A549 (cell line): ENCODE data around the gene VMO1. TPM values are rescaled to one million over a fixed set of nuclear protein-coding genes. Genes with fewer than 3 reads are reported as not detected.

Source experiments
- ATAC-seq, 2 experiments: fragments of 200-7000 bp in 1 of 2; fragments of >200 bp in 1 of 2; cut with Nextera tagmentation in 1 of 2; cut with Tn5 transposase in 1 of 2; 3 replicates each; pipeline versions ENCODE4 v1.8.0 to v1.9.1; 2018 to 2020; ENCODE audit warnings: mild to moderate bottlenecking in 1 of 2, moderate library complexity in 1 of 2
- CTCF ChIA-PET: fragments of 300-600 bp; sonication (Branson Sonifier 250); formaldehyde crosslinking; extraction: SDS; loops from one replicate; lab custom pipeline; 2021; ENCODE audit warnings: antibody characterized with exemption, inconsistent platforms; lab: Yijun Ruan, JAX
- POLR2A ChIA-PET: fragments of 350-600 bp; formaldehyde crosslinking; extraction: SDS; loops from one replicate; lab custom pipeline; 2021; ENCODE audit warnings: antibody characterized with exemption, inconsistent platforms; lab: Yijun Ruan, JAX
- DNase-seq, 2 experiments: peaks; one replicate each; pipeline versions ENCODE4 v3.0.0 to v3.0.0-alpha.2; 2011 to 2016; ENCODE audit warnings: low read depth in 1 of 2, low spot score in 1 of 2
- FAIRE-seq: peaks from 2 replicates; lab custom pipeline; 2011; peaks lifted over from hg19 to GRCh38; lab: Jason Lieb, UNC
- H3K27ac ChIP-seq, 2 experiments: fragments of >200 bp; sonication (Bioruptor Twin); formaldehyde crosslinking; 3 replicates each; pipeline ENCODE4 v1.5.1; 2016 to 2017
- H3K4me1 ChIP-seq: fragments of >200 bp; sonication (Bioruptor Twin); formaldehyde crosslinking; 3 replicates; pipeline ENCODE4 v1.6.1; 2016
- H3K4me2 ChIP-seq: fragments of >200 bp; sonication (Bioruptor Twin); formaldehyde crosslinking; 3 replicates; pipeline ENCODE4 v1.6.1; 2016
- H3K4me3 ChIP-seq: fragments of >200 bp; sonication (Bioruptor Twin); formaldehyde crosslinking; 3 replicates; pipeline ENCODE4 v1.5.1; 2016
- H3K9me3 ChIP-seq: fragments of >200 bp; sonication (Bioruptor Twin); formaldehyde crosslinking; 3 replicates; pipeline ENCODE4 v1.6.1; 2016
- BHLHE40 ChIP-seq: IDR thresholded peaks from 2 replicates; pipeline ENCODE4 v1.6.1; 2012; ENCODE audit warnings: low read depth, low read length, inconsistent platforms
- CEBPB ChIP-seq, 2 experiments: fragments of >200 bp in 1 of 2; sonication (Bioruptor Twin) in 1 of 2; formaldehyde crosslinking in 1 of 2; IDR thresholded peaks; 2 replicates each; pipeline ENCODE4 v1.6.1; 2012 to 2016
- CHD2 ChIP-seq: fragments of 150-350 bp; IDR thresholded peaks from 2 replicates; pipeline ENCODE4 v1.6.1; 2014; ENCODE audit warnings: low read length; ENCODE audit not compliant: partially characterized antibody
- CHD4 ChIP-seq: fragments of 200-600 bp; sonication (generic); IDR thresholded peaks from 2 replicates; pipeline ENCODE4 v1.6.1; 2016; ENCODE audit warnings: antibody characterized with exemption, mild to moderate bottlenecking, borderline replicate concordance
- FOSL2 ChIP-seq, 2 experiments: fragments of 450-650 bp in 1 of 2; fragments of >200 bp in 1 of 2; sonication (Bioruptor Twin) in 1 of 2; formaldehyde crosslinking; IDR thresholded peaks; 2 replicates each; pipeline versions ENCODE4 v1.5.0 to v1.6.1; 2016 to 2020; ENCODE audit warnings: mild to moderate bottlenecking in 1 of 2, moderate library complexity in 1 of 2
- FOXS1 ChIP-seq: fragments of 250-450 bp; sonication (Bioruptor Pico); IDR thresholded peaks from 2 replicates; pipeline ENCODE4 v1.5.0; 2020; ENCODE audit warnings: mild to moderate bottlenecking, moderate library complexity
- GATA3 ChIP-seq: IDR thresholded peaks from 2 replicates; pipeline ENCODE4 v1.6.1; 2012; ENCODE audit warnings: borderline replicate concordance
- HOXA7 ChIP-seq: fragments of 250-450 bp; sonication (Bioruptor Pico); IDR thresholded peaks from 2 replicates; pipeline ENCODE4 v1.5.0; 2020; ENCODE audit warnings: mild to moderate bottlenecking, moderate library complexity
- JUN ChIP-seq, 2 experiments: fragments of >200 bp; sonication (Bioruptor Twin); formaldehyde crosslinking; IDR thresholded peaks; 2 replicates in 1 of 2; 3 replicates in 1 of 2; pipeline ENCODE4 v1.6.1; 2016 to 2017
- JUNB ChIP-seq: fragments of >200 bp; sonication (Bioruptor Twin); formaldehyde crosslinking; IDR thresholded peaks from 2 replicates; pipeline ENCODE4 v1.6.1; 2016
- KDM5A ChIP-seq: fragments of 200-600 bp; sonication (generic); IDR thresholded peaks from 2 replicates; pipeline ENCODE4 v1.6.1; 2016; ENCODE audit warnings: antibody characterized with exemption, mild to moderate bottlenecking
- MYC ChIP-seq: IDR thresholded peaks from 2 replicates; pipeline ENCODE4 v1.6.1; 2012; ENCODE audit warnings: mild to moderate bottlenecking, inconsistent platforms, low read length, improper control_type of control experiment, borderline replicate concordance
- NFE2L2 ChIP-seq: fragments of 150-350 bp; conservative IDR thresholded peaks from 2 replicates; pipeline ENCODE4 v1.6.1; 2014; ENCODE audit warnings: low read length
- NPAS2 ChIP-seq: fragments of 250-450 bp; sonication (Bioruptor Pico); IDR thresholded peaks from 2 replicates; pipeline ENCODE4 v1.8.0; 2022; ENCODE audit warnings: mild to moderate bottlenecking, moderate library complexity, borderline replicate concordance
- POLR2A ChIP-seq: IDR thresholded peaks from 2 replicates; pipeline ENCODE4 v1.6.1; 2012; ENCODE audit warnings: mild to moderate bottlenecking, low read length
- POLR2AphosphoS2 ChIP-seq: conservative IDR thresholded peaks from 2 replicates; pipeline ENCODE4 v1.6.1; 2012; ENCODE audit warnings: low read length, improper control_type of control experiment, inconsistent platforms
- RAD21 ChIP-seq, 2 experiments: fragments of >200 bp in 1 of 2; sonication (Bioruptor Twin) in 1 of 2; formaldehyde crosslinking in 1 of 2; IDR thresholded peaks in 1 of 2; conservative IDR thresholded peaks in 1 of 2; 2 replicates in 1 of 2; 3 replicates in 1 of 2; pipeline ENCODE4 v1.6.1; 2012 to 2018; ENCODE audit warnings: inconsistent platforms in 1 of 2
- RARB ChIP-seq: fragments of 250-450 bp; sonication (Bioruptor Pico); IDR thresholded peaks from 2 replicates; pipeline ENCODE4 v1.8.0; 2021; ENCODE audit warnings: mild to moderate bottlenecking, moderate library complexity
- RCOR1 ChIP-seq: fragments of 150-350 bp; IDR thresholded peaks from 2 replicates; pipeline ENCODE4 v1.6.1; 2014; ENCODE audit warnings: antibody characterized with exemption, low read length, low read depth
- RFX5 ChIP-seq: fragments of 450-650 bp; IDR thresholded peaks from 2 replicates; pipeline ENCODE4 v1.7.1; 2014; ENCODE audit warnings: antibody characterized with exemption, mild to moderate bottlenecking, moderate library complexity
- TP53 ChIP-seq: fragments of 250-450 bp; sonication (Bioruptor Pico); IDR thresholded peaks from 2 replicates; pipeline ENCODE4 v1.5.0; 2021; ENCODE audit warnings: mild to moderate bottlenecking, moderate library complexity
- ZFP36 ChIP-seq: fragments of 450-650 bp; IDR thresholded peaks from 2 replicates; pipeline ENCODE4 v1.6.1; 2014; ENCODE audit warnings: borderline replicate concordance; ENCODE audit not compliant: partially characterized antibody
- ZNF302 ChIP-seq: fragments of 250-450 bp; sonication (Bioruptor Pico); IDR thresholded peaks from 2 replicates; pipeline ENCODE4 v1.9.0; 2021; ENCODE audit warnings: inconsistent platforms, mild to moderate bottlenecking, moderate library complexity
- ZSCAN20 ChIP-seq: fragments of 250-450 bp; sonication (Bioruptor Pico); IDR thresholded peaks from 2 replicates; pipeline ENCODE4 v1.8.0; 2022; ENCODE audit warnings: mild to moderate bottlenecking, moderate library complexity
- WGBS: methylation state at CpG from one replicate; pipeline ENCODE4 v1.1.6; 2017; ENCODE audit errors: missing lambda C conversion rate; 5-methylcytosine and 5-hydroxymethylcytosine counted together
- polyA plus RNA-seq, 4 experiments: library from polyadenylated mRNA; depleted of rRNA in 3 of 4; stranded (reverse); fragments of >200 nt; fragmentation: RNase III in 1 of 4; extraction: RNeasy Plus Mini Kit Qiagen cat#74134 plus additional on column Dnase treatment in 1 of 4; gene quantifications; 2 replicates in 3 of 4; 3 replicates in 1 of 4; pipeline ENCODE4 v1.2.3, GENCODE V29; 2011 to 2017
- TF ChIP-seq, protein P1 (sequence below): fragments of >200 bp; sonication (Bioruptor Twin); formaldehyde crosslinking; IDR thresholded peaks from 3 replicates; pipeline ENCODE4 v1.5.1; 2016
- TF ChIP-seq, protein P2 (sequence below): fragments of >200 bp; sonication (Bioruptor Twin); formaldehyde crosslinking; IDR thresholded peaks from 3 replicates; pipeline ENCODE4 v1.6.1; 2016
- TF ChIP-seq, protein P3 (sequence below): fragments of 250-450 bp; sonication (Bioruptor Pico); IDR thresholded peaks from 2 replicates; pipeline ENCODE4 v1.5.0; 2021; ENCODE audit warnings: mild to moderate bottlenecking, moderate library complexity, borderline replicate concordance
- TF ChIP-seq, protein P4 (sequence below): fragments of 450-650 bp; IDR thresholded peaks from 2 replicates; pipeline ENCODE4 v1.6.1; 2014; ENCODE audit warnings: antibody characterized with exemption
- TF ChIP-seq, protein P5 (sequence below): IDR thresholded peaks from 2 replicates; pipeline ENCODE4 v1.6.1; 2012; ENCODE audit warnings: low read depth, borderline replicate concordance

Gene VMO1
- polyA plus RNA-seq, 2 of the 4 experiments (the other 2 are of a cell fraction) = 0.58 to 0.81 TPM

DNA sequence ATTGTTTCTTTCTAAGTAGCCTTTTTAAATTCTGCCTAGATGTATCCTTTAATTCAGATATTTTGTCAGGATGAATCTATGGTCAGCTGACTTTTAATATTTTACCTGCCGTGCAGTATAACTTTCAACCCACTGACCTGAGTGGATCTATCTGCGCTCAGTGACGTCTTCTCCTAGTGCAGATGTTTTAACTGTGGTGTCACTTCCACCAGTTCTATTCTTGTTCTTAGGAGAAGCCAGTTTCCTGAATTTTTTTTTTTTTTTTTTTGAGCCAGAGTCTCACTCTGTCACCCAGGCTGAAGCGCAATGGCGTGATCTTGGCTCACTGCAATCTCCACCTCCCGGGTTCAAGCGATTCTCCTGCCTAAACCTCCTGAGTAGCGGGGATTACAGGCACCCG is 19.4 kb downstream of the VMO1 start:
- Histone ChIP-seq H3K9me3 (no peaks in the 10 kb centered on the region), H3K4me1 (peaks cover 11% of the 10 kb centered on the region), H3K27ac (no peak overlapping the region), H3K4me2 (no peak overlapping the region), H3K4me3 (no peak overlapping the region)
- TF ChIP-seq CHD4 (no peak), RARB (CRISPR knock-in tag) (no peak), CHD2 (no peak), KDM5A (no peak), POLR2AphosphoS2 (no peak), HOXA7 (no peak), BHLHE40 (no peak), GATA3 (no peak), JUNB (no peak), FOSL2 (IDR thresholded peaks at IDR 0.05) (no peak), FOSL2 (CRISPR knock-in tag; IDR thresholded peaks at IDR 0.05) (no peak), NFE2L2 (no peak)
- TF ChIP-seq, protein P1, sequence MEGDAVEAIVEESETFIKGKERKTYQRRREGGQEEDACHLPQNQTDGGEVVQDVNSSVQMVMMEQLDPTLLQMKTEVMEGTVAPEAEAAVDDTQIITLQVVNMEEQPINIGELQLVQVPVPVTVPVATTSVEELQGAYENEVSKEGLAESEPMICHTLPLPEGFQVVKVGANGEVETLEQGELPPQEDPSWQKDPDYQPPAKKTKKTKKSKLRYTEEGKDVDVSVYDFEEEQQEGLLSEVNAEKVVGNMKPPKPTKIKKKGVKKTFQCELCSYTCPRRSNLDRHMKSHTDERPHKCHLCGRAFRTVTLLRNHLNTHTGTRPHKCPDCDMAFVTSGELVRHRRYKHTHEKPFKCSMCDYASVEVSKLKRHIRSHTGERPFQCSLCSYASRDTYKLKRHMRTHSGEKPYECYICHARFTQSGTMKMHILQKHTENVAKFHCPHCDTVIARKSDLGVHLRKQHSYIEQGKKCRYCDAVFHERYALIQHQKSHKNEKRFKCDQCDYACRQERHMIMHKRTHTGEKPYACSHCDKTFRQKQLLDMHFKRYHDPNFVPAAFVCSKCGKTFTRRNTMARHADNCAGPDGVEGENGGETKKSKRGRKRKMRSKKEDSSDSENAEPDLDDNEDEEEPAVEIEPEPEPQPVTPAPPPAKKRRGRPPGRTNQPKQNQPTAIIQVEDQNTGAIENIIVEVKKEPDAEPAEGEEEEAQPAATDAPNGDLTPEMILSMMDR = no peak
- TF ChIP-seq, protein P2, sequence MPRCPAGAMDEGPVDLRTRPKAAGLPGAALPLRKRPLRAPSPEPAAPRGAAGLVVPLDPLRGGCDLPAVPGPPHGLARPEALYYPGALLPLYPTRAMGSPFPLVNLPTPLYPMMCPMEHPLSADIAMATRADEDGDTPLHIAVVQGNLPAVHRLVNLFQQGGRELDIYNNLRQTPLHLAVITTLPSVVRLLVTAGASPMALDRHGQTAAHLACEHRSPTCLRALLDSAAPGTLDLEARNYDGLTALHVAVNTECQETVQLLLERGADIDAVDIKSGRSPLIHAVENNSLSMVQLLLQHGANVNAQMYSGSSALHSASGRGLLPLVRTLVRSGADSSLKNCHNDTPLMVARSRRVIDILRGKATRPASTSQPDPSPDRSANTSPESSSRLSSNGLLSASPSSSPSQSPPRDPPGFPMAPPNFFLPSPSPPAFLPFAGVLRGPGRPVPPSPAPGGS = no peak
- TF ChIP-seq, protein P3, sequence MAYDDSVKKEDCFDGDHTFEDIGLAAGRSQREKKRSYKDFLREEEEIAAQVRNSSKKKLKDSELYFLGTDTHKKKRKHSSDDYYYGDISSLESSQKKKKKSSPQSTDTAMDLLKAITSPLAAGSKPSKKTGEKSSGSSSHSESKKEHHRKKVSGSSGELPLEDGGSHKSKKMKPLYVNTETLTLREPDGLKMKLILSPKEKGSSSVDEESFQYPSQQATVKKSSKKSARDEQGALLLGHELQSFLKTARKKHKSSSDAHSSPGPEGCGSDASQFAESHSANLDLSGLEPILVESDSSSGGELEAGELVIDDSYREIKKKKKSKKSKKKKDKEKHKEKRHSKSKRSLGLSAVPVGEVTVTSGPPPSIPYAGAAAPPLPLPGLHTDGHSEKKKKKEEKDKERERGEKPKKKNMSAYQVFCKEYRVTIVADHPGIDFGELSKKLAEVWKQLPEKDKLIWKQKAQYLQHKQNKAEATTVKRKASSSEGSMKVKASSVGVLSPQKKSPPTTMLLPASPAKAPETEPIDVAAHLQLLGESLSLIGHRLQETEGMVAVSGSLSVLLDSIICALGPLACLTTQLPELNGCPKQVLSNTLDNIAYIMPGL (CRISPR knock-in tag) = no peak
- POLR2A ChIA-PET = no interaction called here
- no peak for FAIRE-seq
- ATAC-seq = no peak
- CTCF ChIA-PET = interaction anchor here (1.2 to 1.5 kb wide), 2 partner anchors 24 to 35 kb away, joined by 4 to 7 read pairs; no protein-coding TSS in a partner anchor
- no peak for DNase-seq
- WGBS = 90% methylated on average over 9 of the region's 9 CpGs

DNA sequence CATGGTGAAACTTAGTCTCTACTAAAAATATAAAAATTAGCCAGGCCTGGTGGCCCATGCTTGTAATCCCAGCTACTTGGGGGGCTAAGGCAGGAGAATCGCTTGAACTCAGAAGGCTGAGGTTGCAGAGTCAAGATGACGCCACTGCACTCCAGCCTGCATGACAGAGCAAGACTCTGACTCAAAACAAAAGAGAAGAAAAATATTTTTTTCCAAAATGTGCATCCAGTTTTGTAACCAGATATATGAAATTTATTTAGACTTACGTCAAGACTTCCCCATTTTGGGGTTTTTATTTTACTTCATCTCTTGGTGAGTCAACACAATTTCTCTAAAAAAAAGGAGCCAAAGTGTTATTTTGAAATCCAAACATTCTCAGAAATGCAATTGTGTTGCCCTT is 20.0 kb downstream of the VMO1 start:
- no peak overlapping the region for H3K27ac ChIP-seq
- peaks cover 6% of the 10 kb centered on the region; the same call in 2 of the 3 replicates for H3K4me1 ChIP-seq
- POLR2A ChIA-PET = no interaction called here
- H3K4me2 ChIP-seq = no peak overlapping the region
- 88% methylated on average over 3 of the region's 3 CpGs for WGBS
- ATAC-seq (no peak), DNase-seq (no peak), FAIRE-seq (no peak)
- H3K4me3 ChIP-seq = no peak overlapping the region
- CTCF ChIA-PET = interaction anchor here (1.2 to 1.5 kb wide), 2 partner anchors 24 to 34 kb away, joined by 4 to 7 read pairs; no protein-coding TSS in a partner anchor
- no peak for TF ChIP-seq POLR2A
- no peak for TF ChIP-seq RCOR1
- TF ChIP-seq TP53 (CRISPR knock-in tag) = no peak
- TF ChIP-seq, protein P4, sequence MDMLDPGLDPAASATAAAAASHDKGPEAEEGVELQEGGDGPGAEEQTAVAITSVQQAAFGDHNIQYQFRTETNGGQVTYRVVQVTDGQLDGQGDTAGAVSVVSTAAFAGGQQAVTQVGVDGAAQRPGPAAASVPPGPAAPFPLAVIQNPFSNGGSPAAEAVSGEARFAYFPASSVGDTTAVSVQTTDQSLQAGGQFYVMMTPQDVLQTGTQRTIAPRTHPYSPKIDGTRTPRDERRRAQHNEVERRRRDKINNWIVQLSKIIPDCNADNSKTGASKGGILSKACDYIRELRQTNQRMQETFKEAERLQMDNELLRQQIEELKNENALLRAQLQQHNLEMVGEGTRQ = no peak
- TF ChIP-seq, protein P3 (CRISPR knock-in tag) = no peak
- TF ChIP-seq, protein P5, sequence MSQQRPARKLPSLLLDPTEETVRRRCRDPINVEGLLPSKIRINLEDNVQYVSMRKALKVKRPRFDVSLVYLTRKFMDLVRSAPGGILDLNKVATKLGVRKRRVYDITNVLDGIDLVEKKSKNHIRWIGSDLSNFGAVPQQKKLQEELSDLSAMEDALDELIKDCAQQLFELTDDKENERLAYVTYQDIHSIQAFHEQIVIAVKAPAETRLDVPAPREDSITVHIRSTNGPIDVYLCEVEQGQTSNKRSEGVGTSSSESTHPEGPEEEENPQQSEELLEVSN = no peak
- TF ChIP-seq HOXA7 = no peak
- no peak for TF ChIP-seq CHD4
- TF ChIP-seq ZSCAN20 (CRISPR knock-in tag) = no peak
- no peak for TF ChIP-seq NPAS2 (CRISPR knock-in tag)
- no peak for TF ChIP-seq RAD21 (conservative IDR thresholded peaks at IDR 0.05 in 1 of 2, IDR thresholded peaks at IDR 0.05 in 1 of 2)
- no peak for TF ChIP-seq MYC
- no peak for TF ChIP-seq KDM5A
- TF ChIP-seq FOSL2 (IDR thresholded peaks at IDR 0.05) = no peak
- no peak for TF ChIP-seq FOSL2 (CRISPR knock-in tag; IDR thresholded peaks at IDR 0.05)
- TF ChIP-seq CEBPB (IDR thresholded peaks at IDR 0.05) = no peak
- TF ChIP-seq ZFP36 = no peak
- TF ChIP-seq ZNF302 (CRISPR knock-in tag) = no peak
- no peak for TF ChIP-seq JUN (IDR thresholded peaks at IDR 0.05)
- TF ChIP-seq FOXS1 (CRISPR knock-in tag) = no peak
- no peak for TF ChIP-seq RFX5
- no peaks in the 10 kb centered on the region for H3K9me3 ChIP-seq
